Stimulated activated naive CD8-positive, alpha-beta T cell treated with anti-CD3 and anti-CD28 coated beads, Interleukin-15, Interleukin-2, amounts not matched to agents 100 U/mL and 50 U/mL, for 24 hours (primary cell): ENCODE results near the gene ADGRE3.

ENCODE experiments used
- ATAC-seq: fragments of 150-1000 bp; cut with Tn5 transposase; one replicate; pipeline ENCODE4 v1.10.0; 2021
- DNase-seq: peaks from one replicate; pipeline ENCODE4 v3.0.0; 2021

Gene ADGRE3, protein sequence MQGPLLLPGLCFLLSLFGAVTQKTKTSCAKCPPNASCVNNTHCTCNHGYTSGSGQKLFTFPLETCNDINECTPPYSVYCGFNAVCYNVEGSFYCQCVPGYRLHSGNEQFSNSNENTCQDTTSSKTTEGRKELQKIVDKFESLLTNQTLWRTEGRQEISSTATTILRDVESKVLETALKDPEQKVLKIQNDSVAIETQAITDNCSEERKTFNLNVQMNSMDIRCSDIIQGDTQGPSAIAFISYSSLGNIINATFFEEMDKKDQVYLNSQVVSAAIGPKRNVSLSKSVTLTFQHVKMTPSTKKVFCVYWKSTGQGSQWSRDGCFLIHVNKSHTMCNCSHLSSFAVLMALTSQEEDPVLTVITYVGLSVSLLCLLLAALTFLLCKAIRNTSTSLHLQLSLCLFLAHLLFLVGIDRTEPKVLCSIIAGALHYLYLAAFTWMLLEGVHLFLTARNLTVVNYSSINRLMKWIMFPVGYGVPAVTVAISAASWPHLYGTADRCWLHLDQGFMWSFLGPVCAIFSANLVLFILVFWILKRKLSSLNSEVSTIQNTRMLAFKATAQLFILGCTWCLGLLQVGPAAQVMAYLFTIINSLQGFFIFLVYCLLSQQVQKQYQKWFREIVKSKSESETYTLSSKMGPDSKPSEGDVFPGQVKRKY

DNA sequence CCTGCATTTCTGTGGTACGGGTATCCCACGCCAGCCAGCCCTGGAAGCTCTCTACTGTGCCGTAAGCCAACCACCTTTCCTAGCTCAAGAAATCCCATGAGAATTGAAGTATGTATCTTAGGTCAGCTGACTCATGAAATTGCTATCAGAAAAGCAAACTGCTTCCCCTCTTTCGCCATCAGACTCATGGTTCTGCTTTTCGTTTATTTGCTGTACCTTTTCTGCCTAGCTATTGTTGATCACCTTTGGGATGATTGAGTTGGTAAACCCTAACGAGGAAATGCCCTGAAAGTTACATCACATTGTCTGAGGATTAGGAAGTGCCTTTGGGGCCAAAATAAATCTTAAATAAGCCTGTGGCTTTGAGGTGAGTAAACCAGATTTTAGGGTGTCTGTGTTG, at the start of gene ADGRE3:
ADGRE3 (minus strand) TSS at position 81 of the 400 bp plus-strand sequence; CDS start at position 7, 74 bp downstream.
- ATAC-seq (no peak), DNase-seq (no peak)

DNA sequence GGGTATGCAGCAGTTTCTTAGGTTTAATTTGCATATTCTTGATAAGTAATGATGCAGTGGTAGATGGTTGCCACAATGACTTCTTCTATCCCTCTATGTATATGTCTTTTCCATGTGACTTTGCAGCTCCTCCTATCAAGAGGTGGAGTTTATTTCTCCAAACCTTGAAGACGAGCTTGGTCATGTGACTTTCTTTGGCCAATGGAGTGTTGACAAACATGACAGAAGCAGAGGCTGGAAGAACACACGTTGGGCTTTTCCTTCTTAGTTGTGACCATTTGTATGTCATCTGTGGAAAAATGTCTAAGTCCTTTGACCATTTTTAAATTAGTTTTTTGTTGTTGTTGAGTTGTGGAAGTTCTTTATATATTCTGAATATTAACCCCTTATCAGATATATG, 47.5 kb upstream of the ADGRE3 start:
- no peak for ATAC-seq

DNA sequence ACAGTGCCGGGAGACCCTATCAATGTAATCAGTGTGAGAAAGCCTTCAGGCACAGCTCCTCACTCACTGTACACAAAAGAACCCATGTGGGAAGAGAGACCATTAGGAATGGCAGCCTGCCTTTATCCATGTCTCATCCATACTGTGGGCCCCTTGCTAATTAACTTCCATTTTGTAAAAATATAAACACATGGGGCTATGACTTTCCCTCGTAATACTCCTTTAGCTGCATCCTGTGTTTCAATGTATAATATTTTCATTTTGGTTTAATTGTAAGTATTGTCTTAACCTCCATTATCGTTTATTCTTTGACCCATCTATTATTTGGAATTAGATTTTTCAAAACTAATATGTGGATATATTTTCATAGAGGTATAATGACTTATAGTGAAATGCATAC, 44.5 kb upstream of the ADGRE3 start:
- DNase-seq (no peak), ATAC-seq (no peak)

More for the DNA sequence above, 47.5 kb upstream of the ADGRE3 start:
- DNase-seq = no peak

DNA sequence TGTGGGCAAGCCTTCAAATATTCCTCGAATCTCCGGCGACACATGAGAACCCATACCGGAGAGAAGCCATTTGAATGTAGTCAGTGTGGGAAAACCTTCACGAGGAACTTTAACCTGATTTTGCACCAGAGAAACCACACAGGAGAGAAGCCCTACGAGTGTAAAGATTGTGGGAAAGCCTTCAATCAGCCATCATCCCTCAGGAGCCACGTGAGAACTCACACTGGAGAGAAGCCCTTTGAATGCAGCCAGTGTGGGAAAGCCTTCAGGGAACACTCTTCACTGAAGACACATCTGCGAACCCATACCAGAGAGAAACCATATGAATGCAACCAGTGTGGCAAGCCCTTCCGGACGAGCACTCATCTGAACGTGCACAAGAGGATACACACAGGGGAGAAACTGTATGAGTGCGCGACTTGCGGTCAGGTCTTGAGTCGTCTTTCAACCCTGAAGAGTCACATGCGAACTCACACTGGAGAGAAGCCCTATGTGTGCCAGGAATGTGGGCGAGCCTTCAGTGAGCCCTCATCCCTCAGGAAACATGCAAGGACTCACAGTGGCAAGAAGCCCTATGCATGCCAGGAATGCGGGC, 44.0 kb upstream of the ADGRE3 start:
- DNase-seq = no peak
- no peak for ATAC-seq

DNA sequence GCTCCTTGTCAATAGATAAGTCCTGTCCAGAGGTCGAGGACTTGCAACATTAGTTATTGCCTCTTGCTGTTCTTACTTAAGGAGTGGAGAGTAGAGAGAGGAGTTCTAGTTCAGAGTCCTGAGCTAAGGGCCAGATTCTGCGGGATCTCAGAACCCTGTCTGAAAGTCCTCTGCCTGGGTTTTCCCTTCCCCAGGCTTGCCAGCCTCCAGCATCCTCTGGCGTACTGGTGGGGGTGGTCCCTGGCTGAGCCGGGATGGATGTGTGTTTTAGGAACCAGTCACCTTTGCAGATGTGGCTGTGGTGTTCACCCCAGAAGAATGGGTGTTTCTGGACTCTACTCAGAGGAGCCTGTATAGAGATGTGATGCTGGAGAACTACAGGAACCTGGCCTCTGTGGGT, 41.2 kb upstream of the ADGRE3 start:
- ATAC-seq = no peak
- no peak for DNase-seq

DNA sequence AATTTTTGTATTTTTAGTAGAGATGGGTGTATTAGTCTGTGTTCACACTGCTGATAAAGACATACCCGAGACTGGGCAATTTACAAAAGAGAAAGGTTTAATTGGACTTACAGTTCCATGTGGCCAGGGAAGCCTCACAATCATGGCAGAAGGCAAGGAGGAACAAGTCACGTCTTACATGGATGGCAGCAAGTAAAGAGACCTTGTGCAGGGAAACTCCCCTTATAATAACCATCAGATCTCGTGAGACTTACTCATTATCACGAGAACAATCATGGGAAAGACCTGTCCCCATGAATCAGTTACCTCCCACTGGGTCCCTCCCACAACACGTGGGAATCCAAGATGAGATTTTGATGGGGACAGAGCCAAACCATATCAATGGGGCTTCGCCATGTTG, 29.8 kb upstream of the ADGRE3 start:
- DNase-seq (no peak), ATAC-seq (no peak)

DNA sequence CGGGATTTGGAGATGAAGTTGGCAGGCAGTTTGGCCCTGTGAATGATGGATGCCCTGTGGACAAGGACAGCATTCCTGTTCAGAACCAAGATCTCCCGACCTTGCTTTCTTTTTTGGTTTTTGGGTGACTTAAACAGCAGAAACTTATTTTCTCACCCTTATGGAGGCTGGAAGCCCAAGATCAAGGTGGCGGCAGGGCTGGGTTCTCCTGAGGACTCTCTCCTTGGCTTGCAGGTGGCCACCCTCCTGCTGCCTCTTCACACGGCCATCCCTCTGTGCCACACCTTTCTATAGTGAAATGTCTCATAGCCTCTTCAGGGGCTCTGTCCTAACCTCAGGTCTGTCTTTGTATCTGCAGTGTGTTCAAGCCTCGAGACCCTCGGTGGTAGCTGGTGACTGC, 29.2 kb upstream of the ADGRE3 start:
- ATAC-seq (no peak), DNase-seq (no peak)

DNA sequence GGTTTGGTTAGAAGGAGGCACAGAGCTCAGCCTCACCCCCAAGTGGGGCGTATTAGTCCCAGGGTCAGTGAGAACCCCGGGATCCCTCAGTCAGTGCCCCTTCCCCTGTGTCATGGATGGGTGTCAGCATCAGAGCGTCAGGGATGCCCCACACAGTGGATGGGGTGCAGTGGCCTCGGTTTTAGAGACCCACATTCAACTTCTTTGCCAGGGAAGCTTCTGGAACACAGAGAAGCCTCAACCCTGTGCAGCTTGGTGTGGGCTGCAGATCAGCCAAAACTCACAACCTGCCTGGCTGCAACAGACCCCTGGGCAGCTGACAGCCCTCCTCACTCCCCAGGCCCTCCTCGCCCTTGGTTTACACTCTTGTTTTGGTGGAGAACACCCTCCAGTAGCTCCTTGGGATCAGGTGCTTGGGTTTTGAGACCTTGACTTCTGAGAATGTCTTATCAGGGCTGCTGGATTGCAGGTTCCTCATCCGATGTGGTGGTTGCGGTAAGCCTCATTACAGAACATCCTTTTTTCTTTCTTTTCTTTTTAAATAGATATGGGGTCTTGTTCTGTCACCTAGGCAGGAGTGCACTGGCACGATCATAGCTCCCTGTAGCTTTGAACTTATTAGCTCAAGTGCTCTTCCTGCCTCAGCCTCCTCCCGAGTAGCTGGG, 26.2 kb upstream of the ADGRE3 start:
- no peak for DNase-seq
- no peak for ATAC-seq

DNA sequence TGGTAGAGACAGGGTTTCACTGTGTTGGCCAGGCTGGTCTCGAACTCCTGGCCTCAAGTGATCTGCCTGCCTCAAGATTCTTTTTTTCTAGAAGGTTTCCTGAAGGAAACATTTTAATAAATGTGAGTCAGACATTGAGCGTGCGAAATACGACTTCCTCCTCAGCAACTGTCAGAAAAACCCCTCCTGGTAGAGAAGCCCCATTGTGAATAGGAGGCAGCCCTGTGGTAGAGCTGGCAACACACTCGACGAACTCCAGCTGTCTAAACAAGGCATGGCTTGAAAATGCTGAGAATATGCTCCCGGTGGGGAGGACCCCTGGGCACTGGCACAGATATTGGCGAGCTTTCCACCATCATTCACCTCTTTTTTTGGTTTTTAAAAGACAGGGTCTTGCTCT, 25.0 kb upstream of the ADGRE3 start:
- ATAC-seq (no peak), DNase-seq (no peak)

DNA sequence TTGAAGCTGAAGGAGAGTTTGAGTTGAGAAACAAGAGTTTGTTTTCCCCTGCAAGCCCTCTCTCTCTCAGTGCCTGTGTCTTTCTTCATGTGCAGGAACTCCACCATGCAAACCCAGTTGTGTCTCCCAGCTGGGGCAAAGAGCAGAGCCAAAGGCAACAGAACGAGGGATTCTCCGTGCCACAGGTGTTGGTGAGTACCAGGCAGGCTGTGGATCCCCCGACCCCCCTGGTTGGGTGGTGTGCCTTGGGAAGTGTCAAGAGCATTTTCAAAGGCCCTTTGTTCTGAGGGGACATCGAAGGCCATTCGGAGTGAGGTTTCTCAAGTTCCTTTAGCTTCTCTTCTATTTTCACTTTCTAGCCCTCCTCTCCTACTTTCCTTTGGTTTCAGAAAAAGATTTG, 20.8 kb upstream of the ADGRE3 start:
- ATAC-seq = no peak
- no peak for DNase-seq

DNA sequence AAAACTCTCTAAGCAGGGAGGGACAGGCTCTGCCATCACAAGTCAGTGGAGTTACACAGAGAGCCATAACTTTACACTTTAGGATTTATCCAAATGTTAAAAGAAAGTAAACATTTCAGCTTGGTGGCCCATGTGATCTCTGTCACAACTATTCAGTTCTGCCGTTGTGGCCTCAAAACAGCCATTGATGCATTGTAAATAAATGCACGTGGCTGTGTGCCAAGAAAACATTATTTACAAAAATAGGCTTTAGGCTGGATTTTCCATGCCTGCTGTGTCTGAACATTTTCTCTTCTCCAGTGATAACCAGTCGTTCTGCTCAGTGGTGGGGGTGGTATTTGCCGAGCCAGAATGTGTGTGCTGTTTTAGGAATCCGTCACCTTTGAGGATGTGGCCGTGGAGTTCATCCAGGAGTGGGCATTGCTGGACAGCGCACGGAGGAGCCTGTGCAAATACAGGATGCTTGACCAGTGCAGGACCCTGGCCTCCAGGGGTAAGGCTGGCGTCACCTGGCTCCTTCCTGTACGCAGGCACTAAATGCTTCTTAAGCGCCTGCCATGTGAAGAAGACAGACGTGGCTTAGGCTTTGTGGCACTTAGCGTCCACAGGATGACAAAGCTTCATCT, 20.1 kb upstream of the ADGRE3 start:
- no peak for ATAC-seq
- no peak for DNase-seq

DNA sequence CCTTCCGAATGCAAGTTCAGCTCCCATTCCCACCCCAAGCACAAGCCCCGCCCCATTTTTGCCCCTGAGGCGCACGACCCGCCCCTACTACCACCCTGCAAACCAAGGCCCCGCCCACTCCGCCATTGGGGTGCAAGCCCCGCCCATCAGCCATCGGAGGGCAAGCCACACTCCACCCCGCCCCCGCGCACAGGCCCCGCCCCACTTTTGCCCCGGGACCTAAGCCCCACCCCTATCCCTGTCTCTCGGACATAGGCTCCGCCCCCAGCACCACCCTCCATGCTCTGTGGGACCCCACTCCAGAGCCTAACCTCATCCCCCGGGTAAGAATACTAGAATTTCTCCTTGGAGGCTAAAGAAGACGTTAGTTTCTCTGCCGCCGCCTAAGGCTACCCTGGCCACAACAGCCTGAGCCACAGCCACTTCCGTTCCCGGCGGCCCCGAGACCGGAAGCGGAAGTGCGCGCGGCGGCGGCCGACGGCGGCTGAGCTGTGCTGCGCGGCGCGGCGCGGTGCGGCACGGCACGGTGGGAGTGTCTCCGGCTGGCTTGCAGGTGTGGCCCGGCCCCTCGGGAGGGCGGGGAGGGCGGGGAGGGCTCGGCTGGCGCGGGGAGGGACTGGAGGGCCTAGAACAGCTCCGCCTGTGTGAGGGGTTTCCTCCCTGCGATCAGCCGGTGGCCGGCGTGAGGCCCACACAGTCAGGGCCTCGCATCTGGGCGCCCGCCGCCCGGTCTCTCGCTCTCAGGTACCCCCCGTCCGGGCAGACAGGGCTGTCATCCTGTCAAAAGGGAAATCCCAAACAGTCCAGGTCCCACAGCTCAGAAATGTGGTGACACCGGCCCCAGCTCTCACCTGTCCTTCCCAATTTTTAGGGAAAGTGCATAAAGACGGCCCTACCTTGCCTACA, 15.2 kb upstream of the ADGRE3 start, which contains the start of gene ZNF333:
ZNF333 (plus strand) TSS at position 451 of the 906 bp plus-strand sequence. CDS start 3,444 bp downstream, outside the sequence.
- ATAC-seq (peak; percentile 98), DNase-seq (peak; percentile 100)

DNA sequence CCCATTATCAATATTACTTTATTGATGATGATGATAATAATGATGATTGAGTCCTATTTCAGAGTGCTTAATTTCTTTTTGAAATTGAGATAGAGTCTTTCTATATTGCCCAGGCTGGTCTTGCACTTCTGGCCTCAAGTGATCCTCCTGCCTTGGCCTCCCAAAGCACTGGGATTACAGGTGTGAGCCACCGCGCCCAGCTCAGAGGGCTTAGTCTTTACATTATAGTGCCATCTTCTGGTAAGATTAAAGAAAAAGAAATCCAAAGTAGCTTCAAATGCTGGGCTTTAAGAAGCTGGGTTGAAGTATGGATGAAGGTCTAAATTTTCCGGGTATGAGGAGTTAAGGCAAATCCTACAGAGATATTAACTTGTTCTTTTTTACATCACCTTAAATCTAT, 11.8 kb upstream of the ADGRE3 start:
- DNase-seq (peak; percentile 48), ATAC-seq (no peak)

DNA sequence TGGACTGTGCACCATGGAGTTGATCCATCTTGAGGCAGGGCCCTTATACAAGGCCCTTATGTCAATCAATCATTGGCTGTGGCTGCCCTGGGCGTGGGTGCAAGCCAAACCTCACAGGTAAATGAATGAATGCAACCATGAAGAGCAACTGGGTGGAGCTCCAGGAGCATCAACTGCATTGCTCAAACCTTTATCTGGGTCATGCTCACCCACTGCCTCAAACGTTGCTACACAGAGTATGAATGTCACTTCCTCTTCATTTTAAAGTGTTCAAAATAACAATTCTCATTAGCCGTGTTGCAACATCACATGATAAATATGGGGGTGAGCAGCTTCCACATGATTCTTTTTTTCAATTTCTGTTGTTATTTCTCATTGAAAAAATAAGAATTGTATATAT, 8.8 kb upstream of the ADGRE3 start:
- ATAC-seq (no peak), DNase-seq (no peak)

DNA sequence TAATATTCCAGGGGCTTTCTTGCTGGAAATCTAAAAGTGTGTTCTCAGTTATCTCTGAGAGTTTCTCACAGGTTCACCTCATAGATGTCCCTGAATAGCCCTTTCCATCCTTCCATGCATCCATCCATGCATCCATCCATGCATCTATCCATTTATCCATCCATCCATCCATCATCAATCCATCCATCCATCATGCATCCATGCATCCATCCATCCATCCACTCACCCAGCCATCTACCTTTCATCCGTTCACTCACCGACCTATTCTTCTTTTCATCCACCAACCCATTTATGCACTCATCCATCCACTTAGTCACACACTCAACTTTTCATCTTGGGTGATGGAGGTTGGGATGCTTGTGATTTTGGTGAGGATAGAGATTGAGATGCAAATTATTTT, 7.4 kb upstream of the ADGRE3 start:
- DNase-seq = no peak
- ATAC-seq = no peak

DNA sequence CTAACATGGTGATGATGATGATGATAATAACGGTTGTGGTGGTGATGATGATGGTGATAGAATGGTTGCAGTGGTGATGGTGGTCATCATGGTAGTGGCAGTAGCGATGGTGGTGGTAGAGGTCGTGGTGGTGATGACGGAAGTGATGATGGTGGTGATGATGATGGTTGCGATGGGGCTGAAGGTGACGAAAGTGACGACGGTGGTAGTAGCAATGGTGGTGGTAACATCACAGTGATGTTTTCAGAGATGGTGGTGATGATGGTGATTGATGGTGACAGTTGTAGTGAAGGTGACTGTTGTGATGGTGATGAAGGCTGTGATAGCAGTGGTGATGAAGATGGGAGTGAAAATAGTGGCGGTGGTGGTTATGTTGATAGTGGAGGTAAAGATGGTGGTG, 3.6 kb upstream of the ADGRE3 start:
- ATAC-seq = no peak
- DNase-seq = no peak

DNA sequence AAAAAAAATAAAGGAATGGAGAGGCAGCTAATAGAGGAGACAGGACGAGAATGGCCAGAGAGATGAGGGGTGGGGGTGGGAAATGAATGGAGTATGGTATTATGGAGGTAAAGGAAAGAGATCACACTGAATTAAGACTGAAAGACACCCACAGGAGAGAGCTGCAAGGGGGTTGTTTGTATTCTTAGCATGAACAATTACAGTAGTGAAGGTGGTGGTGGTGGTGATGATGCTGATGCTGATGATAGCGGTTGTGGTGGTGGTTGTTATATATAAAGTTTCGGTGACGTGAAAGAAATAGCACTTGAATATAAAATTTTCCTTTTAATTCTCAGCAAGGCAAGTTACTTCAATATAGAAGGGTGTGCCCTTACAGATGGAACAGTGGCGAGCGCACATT, 2.8 kb upstream of the ADGRE3 start:
- peak; percentile 49 for ATAC-seq
- no peak for DNase-seq

DNA sequence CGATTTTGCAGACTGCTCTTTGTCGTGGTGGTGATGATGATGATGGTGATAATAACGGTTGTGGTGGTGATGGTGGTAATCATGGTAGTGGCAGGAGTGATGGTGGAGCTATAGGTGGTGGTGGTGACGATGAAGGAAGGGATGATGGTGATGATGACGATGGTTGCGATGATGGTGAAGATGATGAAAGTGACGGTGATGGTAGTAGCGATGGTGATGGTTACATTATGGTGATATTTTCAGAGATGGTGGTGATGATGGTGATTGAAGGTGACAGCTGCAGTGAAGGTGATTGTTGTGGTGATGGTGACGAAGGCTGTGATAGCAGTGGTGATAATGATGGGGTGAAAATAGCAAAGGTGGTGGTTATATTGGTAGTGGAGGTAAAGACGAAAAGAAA, 2.1 kb upstream of the ADGRE3 start:
- ATAC-seq = no peak
- DNase-seq = no peak

DNA sequence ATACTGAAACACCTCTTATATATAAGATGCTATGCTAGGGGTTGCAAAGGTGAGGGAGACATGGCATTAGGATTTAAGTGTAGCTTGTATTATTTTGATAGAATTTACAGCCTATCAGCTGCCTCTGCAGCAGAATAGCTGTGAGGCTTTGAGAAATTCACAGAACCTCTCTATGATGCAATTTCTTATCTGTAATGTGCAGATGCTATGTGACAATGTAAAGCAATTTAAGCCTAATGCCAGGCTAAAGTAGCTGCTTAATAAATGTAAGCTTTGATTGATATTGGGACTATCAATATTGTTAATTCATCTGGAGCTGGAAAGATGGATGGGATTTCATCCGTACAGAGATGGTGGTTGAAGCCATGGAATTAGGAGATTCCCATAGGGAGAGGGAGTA, 1.6 kb downstream of the ADGRE3 start:
- ATAC-seq (no peak), DNase-seq (no peak)

DNA sequence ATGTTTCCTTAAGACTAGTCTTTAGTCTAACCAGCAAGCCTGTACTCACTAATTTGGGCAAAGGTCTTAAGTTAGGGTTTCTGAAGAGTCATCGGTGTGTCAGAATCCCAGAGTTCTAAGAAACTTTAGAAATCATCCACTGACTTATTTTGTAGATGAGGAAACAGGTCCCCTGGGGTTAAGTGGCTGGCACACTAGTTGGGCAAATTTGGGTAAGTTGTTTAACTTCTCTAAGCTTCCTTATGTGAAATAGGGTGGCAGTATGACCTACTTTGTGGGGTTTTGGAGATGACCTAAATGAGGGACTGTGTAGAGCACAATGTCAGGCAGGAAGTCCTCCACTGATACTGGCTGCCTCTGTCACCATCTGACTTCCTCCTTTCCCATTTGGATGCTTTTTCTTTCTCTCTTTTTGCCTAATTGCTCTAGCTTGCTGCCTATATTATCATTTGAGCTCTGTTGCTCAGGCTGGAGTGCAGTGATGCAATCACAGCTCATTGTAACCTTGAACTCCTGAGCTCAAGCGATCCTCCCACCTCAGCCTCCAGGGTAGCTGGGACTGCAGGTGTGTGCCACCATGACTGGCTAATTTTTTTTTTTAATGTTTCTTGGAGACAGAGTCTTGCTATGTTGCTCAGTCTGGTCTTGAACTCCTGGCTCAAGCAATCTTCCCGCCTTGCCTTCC, 2.3 kb downstream of the ADGRE3 start:
- ATAC-seq (no peak), DNase-seq (no peak)

DNA sequence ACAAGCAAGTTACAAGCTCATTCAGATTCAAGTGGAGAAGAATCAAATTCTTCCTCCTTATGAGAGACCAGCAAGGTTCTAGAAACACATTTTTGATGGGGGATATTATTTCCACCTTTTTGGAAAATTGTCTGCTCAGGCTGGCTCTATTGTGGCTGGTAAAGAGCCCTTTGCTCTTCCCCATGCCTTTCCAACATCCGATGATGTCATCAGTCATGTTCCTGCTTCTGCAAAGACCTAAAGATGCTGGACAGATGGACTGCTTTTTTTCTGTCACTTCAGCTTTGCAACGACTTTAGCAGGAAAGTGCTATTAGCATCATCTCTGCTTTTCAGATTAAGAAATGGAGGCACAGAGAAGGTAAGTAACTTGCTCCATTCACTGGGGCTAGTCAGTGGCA, 4.2 kb downstream of the ADGRE3 start:
- ATAC-seq (no peak), DNase-seq (no peak)
